ENCODE measurements around the gene TRIM27. TPM values are rescaled to one million over a fixed set of nuclear protein-coding genes. Genes with fewer than 3 reads are reported as not detected.
A peak's percentile ranks its signal among the peaks of the same experiment; 100 is the strongest.

Gene TRIM27
- total and polyA plus RNA-seq, 7 donors: 19.2 to 40.0 (median 34.7) TPM

GRCh38 chr6:28892525-28892924, 31.3 kb downstream of the TRIM27 start:
- intact Hi-C loops (cut with DNase I): loop anchor here (10.0 kb wide), 1 partner anchor 1758 kb away; a partner anchor contains a TSS
- Histone ChIP-seq H3K27ac (no peak overlapping the region), H3K36me3 (no peaks in the 10 kb centered on the region), H3K4me3 (no peak overlapping the region), H3K27me3 (no peaks in the 10 kb centered on the region), H3K9me3 (no peaks in the 10 kb centered on the region), H3K4me1 (peaks cover 0 to 8% (median 4%) of the 10 kb centered on the region in 4 donors)
- TF ChIP-seq EP300 (IDR thresholded peaks at IDR 0.05): no peak
- TF ChIP-seq CTCF (IDR thresholded peaks at IDR 0.05): no peak
- no peak for TF ChIP-seq POLR2A (IDR thresholded peaks at IDR 0.05)
- no peak for TF ChIP-seq POLR2AphosphoS5 (IDR thresholded peaks at IDR 0.05)
- 75 to 79% methylated on average over 4 of the region's 4 CpGs for whole genome bisulfite sequencing, 2 donors
- DNase-seq: no peak

GRCh38 chr6:28887796-28888496, 35.8 kb downstream of the TRIM27 start:
- Histone ChIP-seq H3K27me3 (peaks cover 0 to 6% (median 4%) of the 10 kb centered on the region in 3 donors), H3K4me1 (no peaks in the 10 kb centered on the region), H3K4me3 (no peak overlapping the region), H3K36me3 (no peaks in the 10 kb centered on the region), H3K27ac (no peak overlapping the region), H3K9me3 (no peaks in the 10 kb centered on the region)
- WGBS, 2 donors: 96 to 98% methylated on average over 4 of the region's 4 CpGs
- intact Hi-C loops (cut with DNase I): no loop called here
- peak; percentile 17 for DNase-seq
- no peak for TF ChIP-seq CTCF (IDR thresholded peaks at IDR 0.05)
- no peak for TF ChIP-seq POLR2AphosphoS5 (IDR thresholded peaks at IDR 0.05)
- no peak for TF ChIP-seq POLR2A (IDR thresholded peaks at IDR 0.05)
- TF ChIP-seq EP300 (IDR thresholded peaks at IDR 0.05): no peak

- WGBS, 2 donors: 78 to 86% methylated on average over 7 of the region's 7 CpGs
- peaks cover 0 to 6% (median 4%) of the 10 kb centered on the region in 3 donors for H3K27me3 ChIP-seq
- no peaks in the 10 kb centered on the region for H3K36me3 ChIP-seq
- TF ChIP-seq CTCF (IDR thresholded peaks at IDR 0.05): no peak
- no peak for TF ChIP-seq POLR2A (IDR thresholded peaks at IDR 0.05)
- no peak for TF ChIP-seq POLR2AphosphoS5 (IDR thresholded peaks at IDR 0.05)
- no peak for TF ChIP-seq EP300 (IDR thresholded peaks at IDR 0.05)
- DNase-seq: no peak
- no peak overlapping the region for H3K27ac ChIP-seq
- intact Hi-C loops (cut with DNase I): no loop called here
- H3K9me3 ChIP-seq: no peaks in the 10 kb centered on the region
- no peaks in the 10 kb centered on the region for H3K4me1 ChIP-seq
- no peak overlapping the region for H3K4me3 ChIP-seq
Measured at GRCh38 chr6:28886079-28886439, 37.7 kb downstream of the TRIM27 start.

- 49 to 62% methylated on average over 18 of the region's 18 CpGs for WGBS, 2 donors
- TF ChIP-seq CTCF (IDR thresholded peaks at IDR 0.05) (no peak), EP300 (IDR thresholded peaks at IDR 0.05) (no peak), POLR2A (IDR thresholded peaks at IDR 0.05) (no peak), POLR2AphosphoS5 (IDR thresholded peaks at IDR 0.05) (no peak)
- Histone ChIP-seq H3K27ac (no peak overlapping the region), H3K4me3 (no peak overlapping the region), H3K36me3 (no peaks in the 10 kb centered on the region), H3K4me1 (peaks cover 0 to 5% (median 0%) of the 10 kb centered on the region in 4 donors), H3K27me3 (peaks cover 0 to 6% (median 4%) of the 10 kb centered on the region in 3 donors), H3K9me3 (no peaks in the 10 kb centered on the region)
- DNase-seq: no peak
- intact Hi-C loops (cut with DNase I): no loop called here
Measured at GRCh38 chr6:28884423-28885131, 39.2 kb downstream of the TRIM27 start.
